Tibial nerve (tissue), 4 donors: ENCODE data around the gene CTNNA3. TPM values are rescaled to one million over a fixed set of nuclear protein-coding genes. Genes with fewer than 3 reads are reported as not detected.

Experiments used
- DNase-seq, 2 donors: peaks; one replicate each; pipeline ENCODE4 v3.0.0-alpha.2; 2019; ENCODE audit warnings: low spot score in 2 of 2
- H3K27ac ChIP-seq, 4 donors: fragments of 200-600 bp; sonication (generic) in 3 of 4; one replicate each; pipeline ENCODE4 v1.5.1; 2017 to 2019; ENCODE audit warnings: mild to moderate bottlenecking in 1 of 4
- H3K27me3 ChIP-seq, 2 donors: fragments of 200-600 bp; sonication (generic) in 1 of 2; one replicate each; pipeline versions ENCODE4 v1.5.1 to v1.6.0; 2017 to 2019
- H3K36me3 ChIP-seq, 3 donors: fragments of 200-600 bp; sonication (generic); one replicate each; pipeline ENCODE4 v1.5.1; 2018 to 2019
- H3K4me1 ChIP-seq, 4 donors: fragments of 200-600 bp; sonication (generic) in 3 of 4; one replicate each; pipeline ENCODE4 v1.5.1; 2017 to 2019
- H3K4me3 ChIP-seq, 4 donors: fragments of 200-600 bp; sonication (generic) in 3 of 4; one replicate each; pipeline ENCODE4 v1.5.1; 2017 to 2019; ENCODE audit warnings: mild to moderate bottlenecking in 1 of 4, moderate library complexity in 1 of 4
- H3K9me3 ChIP-seq, 4 donors: fragments of 200-600 bp; sonication (generic) in 3 of 4; one replicate each; pipeline ENCODE4 v1.5.1; 2017 to 2019
- EP300 ChIP-seq, 2 donors: sonication (generic); formaldehyde crosslinking; IDR thresholded peaks; one replicate each; pipeline ENCODE4 v1.6.1; 2017; ENCODE audit warnings: antibody characterized with exemption in 2 of 2, mild to moderate bottlenecking in 1 of 2
- POLR2A ChIP-seq, 2 donors: fragments of 450-650 bp; IDR thresholded peaks; one replicate each; pipeline ENCODE4 v1.6.1; 2017; ENCODE audit warnings: antibody characterized with exemption in 2 of 2, mild to moderate bottlenecking in 2 of 2, moderate library complexity in 2 of 2
- WGBS, 2 donors: methylation state at CpG; one replicate each; pipeline ENCODE4 v1.1.5; 2018; 5-methylcytosine and 5-hydroxymethylcytosine counted together
- total RNA-seq, 4 donors: library from RNA; depleted of rRNA; stranded (reverse); fragments of >200 nt; gene quantifications; one replicate each; pipeline ENCODE4 v1.1.0, GENCODE V29; 2016
- TF ChIP-seq, protein P1 (sequence below), 5 experiments: fragments of 200-600 bp in 3 of 5; fragments of 450-650 bp in 2 of 5; sonication (generic) in 3 of 5; IDR thresholded peaks; one replicate each; pipeline ENCODE4 v1.5.1; 2016 to 2019; ENCODE audit warnings: antibody characterized with exemption in 5 of 5, mild to moderate bottlenecking in 3 of 5, moderate library complexity in 2 of 5

CTNNA3 gene
- total RNA-seq, 4 donors from 2014 or later = 15.9 to 36.1 (median 23.1) TPM

DNA sequence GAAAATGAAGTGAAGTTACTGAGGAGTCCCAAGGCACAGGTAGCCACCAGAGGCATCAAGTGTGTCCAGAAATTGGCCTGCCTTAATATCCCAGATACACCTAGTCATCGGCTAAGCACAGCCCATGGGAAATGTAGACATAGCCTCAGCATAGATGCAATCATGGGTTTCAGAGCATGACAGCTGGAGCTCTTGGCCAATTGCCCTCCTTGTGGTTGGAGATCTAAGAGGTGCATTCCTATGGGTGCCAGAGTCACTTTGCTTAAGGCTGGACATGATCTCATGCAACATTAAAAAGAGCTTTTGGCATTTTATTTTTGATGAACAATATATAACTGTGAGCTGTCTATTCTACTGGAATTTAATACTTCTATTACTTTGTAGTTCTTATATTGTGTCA lies 1528.2 kb downstream of the CTNNA3 start:
- no peak overlapping the region for H3K27ac ChIP-seq
- H3K36me3 ChIP-seq = no peaks in the 10 kb centered on the region
- no peaks in the 10 kb centered on the region for H3K9me3 ChIP-seq
- WGBS, 2 donors = 73 to 75% methylated on average over 1 of the region's 1 CpG
- H3K27me3 ChIP-seq = no peaks in the 10 kb centered on the region
- no peak for TF ChIP-seq POLR2A (IDR thresholded peaks at IDR 0.05)
- TF ChIP-seq, protein P1, sequence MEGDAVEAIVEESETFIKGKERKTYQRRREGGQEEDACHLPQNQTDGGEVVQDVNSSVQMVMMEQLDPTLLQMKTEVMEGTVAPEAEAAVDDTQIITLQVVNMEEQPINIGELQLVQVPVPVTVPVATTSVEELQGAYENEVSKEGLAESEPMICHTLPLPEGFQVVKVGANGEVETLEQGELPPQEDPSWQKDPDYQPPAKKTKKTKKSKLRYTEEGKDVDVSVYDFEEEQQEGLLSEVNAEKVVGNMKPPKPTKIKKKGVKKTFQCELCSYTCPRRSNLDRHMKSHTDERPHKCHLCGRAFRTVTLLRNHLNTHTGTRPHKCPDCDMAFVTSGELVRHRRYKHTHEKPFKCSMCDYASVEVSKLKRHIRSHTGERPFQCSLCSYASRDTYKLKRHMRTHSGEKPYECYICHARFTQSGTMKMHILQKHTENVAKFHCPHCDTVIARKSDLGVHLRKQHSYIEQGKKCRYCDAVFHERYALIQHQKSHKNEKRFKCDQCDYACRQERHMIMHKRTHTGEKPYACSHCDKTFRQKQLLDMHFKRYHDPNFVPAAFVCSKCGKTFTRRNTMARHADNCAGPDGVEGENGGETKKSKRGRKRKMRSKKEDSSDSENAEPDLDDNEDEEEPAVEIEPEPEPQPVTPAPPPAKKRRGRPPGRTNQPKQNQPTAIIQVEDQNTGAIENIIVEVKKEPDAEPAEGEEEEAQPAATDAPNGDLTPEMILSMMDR (IDR thresholded peaks at IDR 0.05) = no peak
- no peak for TF ChIP-seq EP300 (IDR thresholded peaks at IDR 0.05)
- no peak for DNase-seq
- H3K4me1 ChIP-seq = no peaks in the 10 kb centered on the region
- H3K4me3 ChIP-seq = no peak overlapping the region

DNA sequence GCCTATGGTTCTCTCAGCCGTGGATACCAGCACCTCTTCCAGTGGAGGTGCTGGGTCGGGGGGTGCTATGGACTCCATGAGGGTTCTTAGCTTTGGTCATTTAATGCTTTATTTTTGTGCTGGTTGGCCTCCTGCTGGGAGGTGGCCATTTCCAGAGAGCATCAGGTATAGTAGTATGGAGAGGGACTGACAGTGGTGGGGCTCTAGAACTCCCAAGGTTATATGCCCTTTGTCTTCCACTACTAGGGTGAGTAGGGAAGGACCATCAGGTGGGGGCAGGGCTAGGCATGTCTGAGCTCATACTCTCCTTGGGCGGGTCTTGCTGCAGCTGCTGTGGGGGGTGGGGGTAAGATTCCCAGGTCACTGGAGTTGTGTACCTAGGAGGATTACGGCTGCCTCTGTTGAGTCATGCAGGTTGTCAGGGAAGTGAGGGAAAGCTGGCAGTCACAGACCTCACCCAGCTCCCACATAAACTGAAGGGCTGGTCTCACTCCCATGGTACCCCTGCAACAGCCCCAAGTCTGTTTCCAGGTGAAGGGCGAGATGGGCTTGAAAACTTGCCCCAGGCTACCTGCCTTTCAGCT lies 1533.3 kb downstream of the CTNNA3 start:
- DNase-seq = no peak
- Histone ChIP-seq H3K9me3 (peaks cover 0 to 3% (median 0%) of the 10 kb centered on the region in 4 donors), H3K4me3 (no peak overlapping the region), H3K27ac (no peak overlapping the region), H3K36me3 (no peaks in the 10 kb centered on the region), H3K4me1 (no peaks in the 10 kb centered on the region), H3K27me3 (no peaks in the 10 kb centered on the region)
- 86 to 91% methylated on average over 5 of the region's 5 CpGs for WGBS, 2 donors
- TF ChIP-seq EP300 (IDR thresholded peaks at IDR 0.05) = no peak
- no peak for TF ChIP-seq POLR2A (IDR thresholded peaks at IDR 0.05)
- TF ChIP-seq, protein P1 (IDR thresholded peaks at IDR 0.05) = no peak

DNA sequence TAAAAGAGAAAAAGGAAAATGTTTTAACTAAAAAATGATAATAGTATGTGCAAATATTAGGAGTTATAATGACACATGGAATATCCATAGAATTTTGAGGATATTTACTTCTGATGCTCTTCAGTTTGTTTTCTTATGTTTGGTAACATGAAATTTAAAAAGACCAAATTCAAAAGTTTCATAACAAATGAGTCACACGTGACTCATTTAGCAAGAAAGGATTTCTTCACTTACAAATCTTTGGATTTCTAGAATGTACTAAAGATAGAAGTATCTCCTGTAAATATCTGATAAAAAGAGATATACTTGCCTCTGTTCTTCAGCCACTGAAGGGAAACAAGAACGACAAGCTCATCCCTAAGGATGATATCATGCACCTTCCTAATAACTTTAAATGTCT lies 1544.6 kb downstream of the CTNNA3 start:
- no peaks in the 10 kb centered on the region for H3K9me3 ChIP-seq
- H3K4me1 ChIP-seq = no peaks in the 10 kb centered on the region
- 71 to 74% methylated on average over 2 of the region's 2 CpGs for WGBS, 2 donors
- H3K27me3 ChIP-seq = no peaks in the 10 kb centered on the region
- H3K4me3 ChIP-seq = no peak overlapping the region
- no peak overlapping the region for H3K27ac ChIP-seq
- DNase-seq = no peak
- no peak for TF ChIP-seq EP300 (IDR thresholded peaks at IDR 0.05)
- TF ChIP-seq, protein P1 (IDR thresholded peaks at IDR 0.05) = no peak
- TF ChIP-seq POLR2A (IDR thresholded peaks at IDR 0.05) = no peak
- no peaks in the 10 kb centered on the region for H3K36me3 ChIP-seq

DNA sequence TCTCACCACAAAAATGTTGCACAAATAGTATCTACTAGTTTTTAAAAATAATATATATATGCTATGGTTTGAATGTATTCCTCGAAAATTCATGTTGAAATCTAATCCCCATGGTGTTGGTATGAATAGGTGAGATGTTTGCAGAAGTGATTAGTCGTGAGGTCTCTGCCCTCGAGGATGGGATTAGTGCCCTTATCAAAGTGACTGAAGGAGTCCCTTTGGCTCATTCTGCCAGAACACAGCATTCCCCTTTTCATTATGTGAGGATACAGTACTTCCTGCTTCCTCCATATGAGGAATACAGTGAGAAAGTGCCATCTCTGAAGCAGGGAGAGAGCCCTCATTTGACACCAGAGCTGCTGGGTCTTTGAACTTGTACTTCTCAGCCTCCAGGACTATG lies 1547.7 kb downstream of the CTNNA3 start:
- H3K27me3 ChIP-seq = no peaks in the 10 kb centered on the region
- H3K4me3 ChIP-seq = no peak overlapping the region
- WGBS, 2 donors = 73 to 74% methylated on average over 3 of the region's 3 CpGs
- H3K4me1 ChIP-seq = no peaks in the 10 kb centered on the region
- H3K9me3 ChIP-seq = no peaks in the 10 kb centered on the region
- no peak overlapping the region for H3K27ac ChIP-seq
- no peak for DNase-seq
- H3K36me3 ChIP-seq = no peaks in the 10 kb centered on the region
- TF ChIP-seq POLR2A (IDR thresholded peaks at IDR 0.05) = no peak
- no peak for TF ChIP-seq EP300 (IDR thresholded peaks at IDR 0.05)
- TF ChIP-seq, protein P1 (IDR thresholded peaks at IDR 0.05) = no peak

DNA sequence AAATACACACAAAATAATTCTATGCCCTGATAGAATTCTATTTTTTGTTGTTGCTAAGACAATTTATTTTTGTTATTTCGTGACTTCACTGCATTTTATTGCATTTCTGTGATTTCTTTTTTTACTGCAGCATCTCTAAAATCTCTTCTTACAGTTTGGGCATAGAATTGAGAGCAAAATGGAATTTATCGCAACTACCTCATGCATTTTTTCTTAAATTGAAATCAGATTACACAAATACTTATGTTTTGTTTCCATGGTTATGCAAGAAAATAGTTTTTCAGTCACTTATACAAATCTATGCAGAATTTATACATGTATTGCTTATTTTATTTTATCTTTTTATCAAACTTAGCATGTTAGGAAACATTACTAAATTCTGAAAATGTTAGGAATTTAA lies 1552.0 kb downstream of the CTNNA3 start:
- WGBS, 2 donors = 60 to 64% methylated on average over 2 of the region's 2 CpGs
- H3K4me1 ChIP-seq = no peaks in the 10 kb centered on the region
- H3K4me3 ChIP-seq = no peak overlapping the region
- H3K36me3 ChIP-seq = no peaks in the 10 kb centered on the region
- H3K27me3 ChIP-seq = no peaks in the 10 kb centered on the region
- DNase-seq = no peak
- no peak overlapping the region for H3K27ac ChIP-seq
- no peaks in the 10 kb centered on the region for H3K9me3 ChIP-seq
- no peak for TF ChIP-seq POLR2A (IDR thresholded peaks at IDR 0.05)
- no peak for TF ChIP-seq EP300 (IDR thresholded peaks at IDR 0.05)
- TF ChIP-seq, protein P1 (IDR thresholded peaks at IDR 0.05) = no peak
